HepG2 (cell line): Measurements from ENCODE around the gene APOLD1. TPM values are rescaled to one million over a fixed set of nuclear protein-coding genes. Genes with fewer than 3 reads are reported as not detected.

ENCODE experiments used
- ATAD3A ChIP-seq: sonication (generic); formaldehyde crosslinking; IDR thresholded peaks from 2 replicates; pipeline ENCODE4 v1.4.0; 2020; ENCODE audit warnings: missing genetic modification reagents
- HNRNPH1 ChIP-seq: fragments of 200-400 bp; formaldehyde crosslinking; optimal IDR thresholded peaks from 2 replicates; pipeline ENCODE3; 2017; ENCODE audit warnings: mild to moderate bottlenecking, low read depth, low read length
- HNRNPK ChIP-seq: fragments of 200-400 bp; formaldehyde crosslinking; IDR thresholded peaks from 2 replicates; pipeline ENCODE4 v1.6.1; 2018; ENCODE audit warnings: low read length, low read depth, moderate library complexity, mild to moderate bottlenecking; ENCODE audit not compliant: poor library complexity, severe bottlenecking
- LBX2 ChIP-seq: sonication (generic); formaldehyde crosslinking; IDR thresholded peaks from 2 replicates; pipeline ENCODE4 v1.5.0; 2020; ENCODE audit warnings: missing genetic modification reagents, mild to moderate bottlenecking, borderline replicate concordance
- MAZ ChIP-seq, 2 experiments: sonication (generic) in 1 of 2; formaldehyde crosslinking in 1 of 2; IDR thresholded peaks; 2 replicates each; pipeline versions ENCODE4 v1.5.0 to v1.6.1; 2012 to 2020; ENCODE audit warnings: low read depth in 2 of 2, mild to moderate bottlenecking in 2 of 2, borderline replicate concordance in 1 of 2, improper control_type of control experiment in 1 of 2, low read length in 1 of 2, missing genetic modification reagents in 1 of 2, moderate library complexity in 1 of 2
- NCOA2 ChIP-seq: sonication (generic); formaldehyde crosslinking; IDR thresholded peaks from 2 replicates; pipeline ENCODE4 v1.8.0; 2022; ENCODE audit warnings: inconsistent platforms
- TCF7L2 ChIP-seq: IDR thresholded peaks from 2 replicates; pipeline ENCODE4 v1.6.1; 2011; ENCODE audit warnings: mild to moderate bottlenecking, low read depth, low read length, moderate library complexity
- ZFX ChIP-seq: sonication (generic); formaldehyde crosslinking; IDR thresholded peaks from 2 replicates; pipeline ENCODE4 v1.4.0; 2020; ENCODE audit warnings: mild to moderate bottlenecking, low read depth, missing genetic modification reagents, moderate library complexity
- ZNF18 ChIP-seq: sonication (generic); formaldehyde crosslinking; IDR thresholded peaks from 2 replicates; pipeline ENCODE4 v1.8.0; 2022; ENCODE audit warnings: mild to moderate bottlenecking, missing genetic modification reagents; ENCODE audit not compliant: insufficient replicate concordance
- ZNF225 ChIP-seq: sonication (generic); formaldehyde crosslinking; IDR thresholded peaks from 2 replicates; pipeline ENCODE4 v1.4.0; 2020; ENCODE audit warnings: mild to moderate bottlenecking, missing genetic modification reagents
- ZNF280D ChIP-seq: sonication (generic); formaldehyde crosslinking; IDR thresholded peaks from 2 replicates; pipeline ENCODE4 v1.5.1; 2020; ENCODE audit warnings: mild to moderate bottlenecking, missing genetic modification reagents
- ZNF512 ChIP-seq: sonication (generic); formaldehyde crosslinking; IDR thresholded peaks from 2 replicates; pipeline ENCODE4 v1.4.0; 2020; ENCODE audit warnings: mild to moderate bottlenecking, missing genetic modification reagents
- ZNF543 ChIP-seq: sonication (generic); formaldehyde crosslinking; IDR thresholded peaks from 2 replicates; pipeline ENCODE4 v1.4.0; 2020; ENCODE audit warnings: mild to moderate bottlenecking, missing genetic modification reagents
- ZNF574 ChIP-seq: sonication (generic); formaldehyde crosslinking; IDR thresholded peaks from 2 replicates; pipeline ENCODE4 v1.4.0; 2020; ENCODE audit warnings: missing genetic modification reagents
- ZNF615 ChIP-seq: sonication (generic); formaldehyde crosslinking; IDR thresholded peaks from 2 replicates; pipeline ENCODE4 v1.5.0; 2020; ENCODE audit warnings: mild to moderate bottlenecking, missing genetic modification reagents, borderline replicate concordance
- ZNF878 ChIP-seq: sonication (generic); formaldehyde crosslinking; IDR thresholded peaks from 2 replicates; pipeline ENCODE4 v1.8.1; 2023; ENCODE audit warnings: mild to moderate bottlenecking, missing genetic modification reagents, moderate library complexity
- polyA plus RNA-seq, 8 experiments: library from polyadenylated mRNA; depleted of rRNA in 3 of 8; stranded (reverse) in 7 of 8; unstranded in 1 of 8; fragments of >200 nt; fragmentation: Illumina TruSeq in 4 of 8; extraction: Trizol in 4 of 8; gene quantifications; 2 replicates each; pipeline versions ENCODE4 v1.2.1 to v1.2.3, GENCODE V29; 2011 to 2016; ENCODE audit warnings: low read depth in 4 of 8, missing spikeins in 1 of 8, mixed read lengths in 1 of 8; ENCODE audit not compliant: insufficient read depth in 1 of 8
- total RNA-seq, 5 experiments: library from RNA; depleted of rRNA; stranded (reverse); fragments of >200 nt; fragmentation: Illumina TruSeq; extraction: Trizol; gene quantifications; 2 replicates each; pipeline ENCODE4 v1.2.3, GENCODE V29; 2016; ENCODE audit warnings: low read depth in 1 of 5

Gene APOLD1
- total and polyA plus RNA-seq, 2 of the 13 experiments (the other 11 are each of a cell fraction or from before 2014, with no cell fraction given) = 0.20 to 0.84 TPM

- TF ChIP-seq ZNF574 (CRISPR knock-in tag) = peak; percentile 95
- TF ChIP-seq MAZ (IDR thresholded peaks at IDR 0.05; ENCODE audit: borderline replicate concordance, low read depth, low read length) = no peak
- peak; percentile 83 for TF ChIP-seq MAZ (CRISPR knock-in tag; IDR thresholded peaks at IDR 0.05; ENCODE audit: low read depth)
- TF ChIP-seq ZFX (CRISPR knock-in tag) = peak; percentile 99
- no peak for TF ChIP-seq ZNF878 (CRISPR knock-in tag)
- peak; percentile 39; the same call in 1 of the 2 replicates for TF ChIP-seq ZNF225 (CRISPR knock-in tag)
- TF ChIP-seq TCF7L2 = no peak
- TF ChIP-seq LBX2 = no peak
- TF ChIP-seq ZNF18 (CRISPR knock-in tag) = no peak
- no peak for TF ChIP-seq HNRNPK
- TF ChIP-seq HNRNPH1 = no peak
- no peak for TF ChIP-seq ZNF615
- TF ChIP-seq NCOA2 (CRISPR knock-in tag) = 0 out of 2 replicates have a peak, but pooled peaks have one; percentile 32
- no peak for TF ChIP-seq ZNF512
- TF ChIP-seq ZNF280D (CRISPR knock-in tag) = no peak
- TF ChIP-seq ATAD3A (CRISPR knock-in tag) = no peak
- 0 out of 2 replicates have a peak, but pooled peaks have one; percentile 72 for TF ChIP-seq ZNF543
Measured at GRCh38 chr12:12813120-12814101, 28.0 kb downstream of the APOLD1 start, which contains the start of gene DDX47 (continued).
